HL-60/S4 (cell line): ENCODE data around the gene STOX2.

ENCODE experiments used
- in situ Hi-C: fragments of 300-500 bp; cut with MboI; formaldehyde crosslinking; loops from 2 replicates; pipeline ENCODE4 v1.14.3; 2022; ENCODE audit warnings: low sequenced_read_pairs

Gene STOX2

GRCh38 chr4:183985786-183986185, 80.7 kb downstream of the STOX2 start:
- in situ Hi-C loops = no loop called here

- in situ Hi-C loops = no loop called here
Observed at GRCh38 chr4:183986291-183986970, 81.3 kb downstream of the STOX2 start.

- in situ Hi-C loops = no loop called here
Observed at GRCh38 chr4:183986971-183987946, 82.2 kb downstream of the STOX2 start.

GRCh38 chr4:183987987-183988392, 82.9 kb downstream of the STOX2 start:
- in situ Hi-C loops = no loop called here

GRCh38 chr4:183988874-183989273, 83.8 kb downstream of the STOX2 start:
- in situ Hi-C loops = no loop called here

GRCh38 chr4:183989461-183989860, 84.4 kb downstream of the STOX2 start:
- in situ Hi-C loops = no loop called here

GRCh38 chr4:183989931-183990330, 84.8 kb downstream of the STOX2 start:
- in situ Hi-C loops = no loop called here

- in situ Hi-C loops = no loop called here
Observed at GRCh38 chr4:183993676-183994075, 88.6 kb downstream of the STOX2 start.

- in situ Hi-C loops = no loop called here
Observed at GRCh38 chr4:183995570-183995969, 90.5 kb downstream of the STOX2 start.

GRCh38 chr4:183996868-183997267, 91.8 kb downstream of the STOX2 start:
- in situ Hi-C loops = no loop called here

- in situ Hi-C loops = no loop called here
Observed at GRCh38 chr4:183999435-183999834, 94.3 kb downstream of the STOX2 start.

- in situ Hi-C loops = no loop called here
Observed at GRCh38 chr4:184000457-184001396, 95.6 kb downstream of the STOX2 start.

- in situ Hi-C loops = no loop called here
Observed at GRCh38 chr4:184003433-184003832, 98.3 kb downstream of the STOX2 start.

- in situ Hi-C loops = no loop called here
Observed at GRCh38 chr4:184007891-184008290, 102.8 kb downstream of the STOX2 start.

- in situ Hi-C loops = no loop called here
Observed at GRCh38 chr4:184010696-184011095, 105.6 kb downstream of the STOX2 start.

- in situ Hi-C loops = no loop called here
Observed at GRCh38 chr4:184011826-184012380, 106.8 kb downstream of the STOX2 start.

GRCh38 chr4:184012937-184013336, 107.8 kb downstream of the STOX2 start:
- in situ Hi-C loops = no loop called here

GRCh38 chr4:184014301-184014700, 109.2 kb downstream of the STOX2 start:
- in situ Hi-C loops = no loop called here

GRCh38 chr4:184016759-184017668, 111.9 kb downstream of the STOX2 start:
- in situ Hi-C loops = no loop called here

GRCh38 chr4:184019076-184019475, 114.0 kb downstream of the STOX2 start:
- in situ Hi-C loops = no loop called here
